HCT116 (cell line): Measurements from ENCODE around the gene PRCD. TPM values are rescaled to one million over a fixed set of nuclear protein-coding genes. Genes with fewer than 3 reads are reported as not detected.

Source experiments
- ATAC-seq: fragments of 200-7000 bp; cut with Tn5 transposase; 2 replicates; pipeline ENCODE4 v1.9.1; 2020; ENCODE audit warnings: mild to moderate bottlenecking, moderate library complexity
- BruUV-seq: library from RNA; stranded (reverse); fragments of 400-500 nt; replicated peaks from 2 replicates; lab custom pipeline; 2021; lab: Mats Ljungman, UMichigan
- CTCF ChIA-PET: fragments of 300-600 bp; sonication (Branson Sonifier 250); formaldehyde crosslinking; loops from one replicate; lab custom pipeline; 2021; ENCODE audit warnings: antibody characterized with exemption; lab: Charles Lee
- POLR2A ChIA-PET: fragments of 300-600, 350-600 bp; sonication (Branson Sonifier 250); formaldehyde crosslinking; loops from one replicate; lab custom pipeline; 2021; ENCODE audit warnings: antibody characterized with exemption; lab: Charles Lee
- RAD21 ChIA-PET, 2 experiments: fragments of 300-600 bp; sonication (Branson Sonifier 250); formaldehyde crosslinking; loops; one replicate each; lab custom pipeline; 2023; ENCODE audit warnings: low total read pairs in 2 of 2; ENCODE audit not compliant: uncharacterized antibody in 2 of 2, unreplicated experiment in 2 of 2, low non-redundant PET in 1 of 2; lab: Charles Lee
- DNase-seq: peaks from one replicate; pipeline ENCODE4 v3.0.0-alpha.2; 2010; ENCODE audit warnings: low read depth, low spot score
- H2AFZ ChIP-seq: fragments of 200-600 bp; shearing (Covaris generic), sonication (generic); 2 replicates; pipeline ENCODE4 v1.6.1; 2017; ENCODE audit warnings: low read depth, mixed run types, mixed read lengths, antibody characterized with exemption, low read length; ENCODE audit not compliant: poor library complexity, severe bottlenecking
- H3K27ac ChIP-seq: 2 replicates; pipeline ENCODE4 v1.5.1; 2012; ENCODE audit warnings: low read depth, low read length
- H3K27me3 ChIP-seq: fragments of 200-600 bp; sonication (generic); 2 replicates; pipeline ENCODE4 v1.6.1; 2016; ENCODE audit warnings: mixed run types, low read length, mixed read lengths; ENCODE audit not compliant: insufficient read depth
- H3K36me3 ChIP-seq, 2 experiments: fragments of 200-500 bp in 1 of 2; fragments of 200-600 bp in 1 of 2; sonication (Bioruptor generic) in 1 of 2; sonication (generic) in 1 of 2; 2 replicates each; pipeline versions ENCODE4 v1.5.1 to v1.6.1; 2014 to 2016; ENCODE audit warnings: low read length in 2 of 2, inconsistent platforms in 1 of 2, mixed read lengths in 1 of 2, mixed run types in 1 of 2; ENCODE audit not compliant: insufficient read depth in 2 of 2, control insufficient read depth in 1 of 2
- H3K4me1 ChIP-seq, 2 experiments: fragments of 200-600 bp in 1 of 2; sonication (generic) in 1 of 2; 2 replicates each; pipeline versions ENCODE4 v1.5.1 to v1.6.1; 2012 to 2017; ENCODE audit warnings: low read length in 2 of 2, inconsistent platforms in 1 of 2, mild to moderate bottlenecking in 1 of 2, mixed read lengths in 1 of 2, mixed run types in 1 of 2, moderate library complexity in 1 of 2; ENCODE audit not compliant: insufficient read depth in 2 of 2, control insufficient read depth in 1 of 2
- H3K4me2 ChIP-seq: fragments of 200-600 bp; sonication (generic); 2 replicates; pipeline ENCODE4 v1.6.1; 2017; ENCODE audit warnings: mixed run types, low read length, mixed read lengths
- H3K4me3 ChIP-seq, 2 experiments: fragments of 200-600 bp in 1 of 2; sonication (generic) in 1 of 2; replicated peaks in 1 of 2; 2 replicates each; pipeline ENCODE4 v1.5.1; 2011 to 2016; ENCODE audit warnings: low read length in 2 of 2, control low read depth in 1 of 2, low read depth in 1 of 2, mild to moderate bottlenecking in 1 of 2, mixed read lengths in 1 of 2, mixed run types in 1 of 2
- H3K79me2 ChIP-seq: fragments of 200-600 bp; sonication (generic); 2 replicates; pipeline ENCODE4 v1.6.1; 2017; ENCODE audit warnings: mild to moderate bottlenecking, mixed run types, low read length, moderate library complexity, mixed read lengths; ENCODE audit not compliant: insufficient read depth
- H3K9ac ChIP-seq: fragments of 200-600 bp; sonication (generic); 2 replicates; pipeline ENCODE4 v1.6.1; 2016; ENCODE audit warnings: low read length, mixed read lengths
- H3K9me2 ChIP-seq: fragments of 200-600 bp; sonication (generic), shearing (Covaris generic); 2 replicates; pipeline ENCODE4 v1.6.1; 2017; ENCODE audit warnings: mixed run types, mild to moderate bottlenecking, moderate library complexity; ENCODE audit not compliant: insufficient read depth
- H3K9me3 ChIP-seq, 2 experiments: fragments of 200-500 bp in 1 of 2; fragments of 200-600 bp in 1 of 2; sonication (Bioruptor generic) in 1 of 2; sonication (generic) in 1 of 2; 2 replicates each; pipeline ENCODE4 v1.6.1; 2014 to 2017; ENCODE audit warnings: low read length in 2 of 2, mixed read lengths in 2 of 2, inconsistent platforms in 1 of 2, low read depth in 1 of 2, mild to moderate bottlenecking in 1 of 2, mixed run types in 1 of 2, moderate library complexity in 1 of 2; ENCODE audit not compliant: control insufficient read depth in 1 of 2, insufficient read depth in 1 of 2
- H4K20me1 ChIP-seq: fragments of 200-600 bp; sonication (generic), shearing (Covaris generic); 2 replicates; pipeline ENCODE4 v1.6.1; 2017; ENCODE audit warnings: mixed run types, mild to moderate bottlenecking, moderate library complexity; ENCODE audit not compliant: insufficient read depth
- CBX3 ChIP-seq: IDR thresholded peaks from 2 replicates; pipeline ENCODE4 v1.6.1; 2012; ENCODE audit warnings: low read depth
- CEBPB ChIP-seq: IDR thresholded peaks from 2 replicates; pipeline ENCODE4 v1.6.1; 2012; ENCODE audit warnings: low read depth
- EGR1 ChIP-seq: IDR thresholded peaks from 2 replicates; pipeline ENCODE4 v1.6.1; 2012; ENCODE audit warnings: low read depth
- ELF1 ChIP-seq: IDR thresholded peaks from 2 replicates; pipeline ENCODE4 v1.6.1; 2012; ENCODE audit warnings: low read depth, borderline replicate concordance
- EZH2phosphoT487 ChIP-seq: fragments of 200-600 bp; IDR thresholded peaks from 2 replicates; pipeline ENCODE4 v1.6.1; 2018; ENCODE audit warnings: antibody characterized with exemption, borderline replicate concordance
- FOSL1 ChIP-seq: IDR thresholded peaks from 2 replicates; pipeline ENCODE4 v1.6.1; 2012; ENCODE audit warnings: low read depth
- JUND ChIP-seq: IDR thresholded peaks from 2 replicates; pipeline ENCODE4 v1.6.1; 2012
- POLR2A ChIP-seq: IDR thresholded peaks from 2 replicates; pipeline ENCODE4 v1.7.0; 2011; ENCODE audit warnings: borderline replicate concordance; ENCODE audit not compliant: insufficient read depth, insufficient read length; ENCODE audit errors: extremely low read depth
- RAD21 ChIP-seq: IDR thresholded peaks from 2 replicates; pipeline ENCODE4 v1.6.1; 2012; ENCODE audit warnings: low read depth, mild to moderate bottlenecking
- SIN3A ChIP-seq: IDR thresholded peaks from 2 replicates; pipeline ENCODE4 v1.6.1; 2012; ENCODE audit warnings: low read depth
- SP1 ChIP-seq: IDR thresholded peaks from 2 replicates; pipeline ENCODE4 v1.6.1; 2012; ENCODE audit warnings: low read depth
- TCF7L2 ChIP-seq: IDR thresholded peaks from 2 replicates; pipeline ENCODE4 v1.7.0; 2011; ENCODE audit warnings: borderline replicate concordance, inconsistent platforms; ENCODE audit not compliant: insufficient read depth, insufficient read length; ENCODE audit errors: extremely low read depth
- YY1 ChIP-seq: IDR thresholded peaks from 2 replicates; pipeline ENCODE4 v1.6.1; 2011; ENCODE audit warnings: low read length, low read depth, moderate library complexity, mild to moderate bottlenecking; ENCODE audit not compliant: insufficient replicate concordance; ENCODE audit errors: extremely low read depth
- ZFX ChIP-seq: fragments of 450-650 bp; IDR thresholded peaks from 2 replicates; pipeline ENCODE4 v1.6.1; 2017
- ZNF274 ChIP-seq: fragments of 200-500 bp; sonication (Bioruptor generic); IDR thresholded peaks from 2 replicates; pipeline ENCODE4 v1.6.1; 2014; ENCODE audit warnings: mild to moderate bottlenecking, low read depth, low read length, inconsistent platforms
- intact Hi-C: fragments of 100-400 bp; cut with micrococcal nuclease; formaldehyde crosslinking; loops from 2 replicates; pipeline ENCODE4 v1.10.0; 2022
- total RNA-seq: library from RNA; stranded (reverse); gene quantifications from one replicate; pipeline ENCODE4 v1.2.1, GENCODE V29; 2021; ENCODE audit not compliant: unreplicated experiment
- TF ChIP-seq, protein P1 (sequence below): IDR thresholded peaks from 2 replicates; pipeline ENCODE4 v1.6.1; 2011; ENCODE audit warnings: mild to moderate bottlenecking, low read length, moderate library complexity; ENCODE audit not compliant: insufficient replicate concordance; ENCODE audit errors: extremely low read depth
- TF ChIP-seq, protein P2 (sequence below): IDR thresholded peaks from 2 replicates; pipeline ENCODE4 v1.6.1; 2012; ENCODE audit warnings: low read depth
- TF ChIP-seq, protein P3 (sequence below): IDR thresholded peaks from 2 replicates; pipeline ENCODE4 v1.6.1; 2012
- TF ChIP-seq, protein P4 (sequence below), 3 experiments: fragments of 200-600 bp in 1 of 3; sonication (generic) in 1 of 3; IDR thresholded peaks in 2 of 3; conservative IDR thresholded peaks in 1 of 3; 2 replicates each; pipeline ENCODE4 v1.5.1; 2012 to 2017; ENCODE audit warnings: low read depth in 2 of 3, low read length in 2 of 3, antibody characterized with exemption in 1 of 3, borderline replicate concordance in 1 of 3, control low read depth in 1 of 3, mild to moderate bottlenecking in 1 of 3, mixed read lengths in 1 of 3, mixed run types in 1 of 3, moderate library complexity in 1 of 3; ENCODE audit not compliant: insufficient read depth in 1 of 3
- TF ChIP-seq, protein P5 (sequence below): IDR thresholded peaks from 2 replicates; pipeline ENCODE4 v1.6.1; 2012

Gene PRCD
- total RNA-seq, 1 experiment from 2014 or later: not detected

DNA sequence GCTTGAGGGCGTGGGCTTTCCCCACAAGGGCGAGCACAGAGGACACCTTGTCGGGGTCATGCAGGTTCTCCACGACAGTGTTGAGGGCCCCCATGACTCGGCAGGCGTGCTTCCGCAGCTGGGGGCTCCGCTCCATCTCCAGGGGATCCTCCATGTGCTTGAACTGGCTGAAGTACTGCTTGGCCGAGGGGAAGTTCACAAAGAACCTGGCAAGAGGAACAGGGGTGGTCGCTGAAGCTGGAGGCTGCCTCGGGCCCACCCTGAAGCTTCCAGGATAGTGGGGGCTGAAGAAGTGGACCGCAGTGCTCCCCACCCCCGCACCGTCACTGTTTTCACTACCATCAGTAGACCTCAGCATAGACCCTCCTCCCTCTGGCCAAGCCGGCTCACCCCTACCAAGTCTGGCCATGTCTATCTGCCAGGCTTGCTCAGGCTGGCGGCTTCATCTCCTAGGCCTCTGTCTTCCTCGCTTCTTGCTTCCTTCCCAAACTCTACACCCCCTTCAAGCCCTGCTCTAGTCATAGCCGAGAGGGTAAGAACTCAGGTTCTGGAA is 8.3 kb upstream of the PRCD start:
- Histone ChIP-seq H3K9ac (no peak overlapping the region), H3K9me2 (no peaks in the 10 kb centered on the region), H3K27ac (no peak overlapping the region), H2AFZ (no peak overlapping the region), H3K4me1 (peaks cover 10 to 21% of the 10 kb centered on the region in 2 experiments; a peak in 3 of 4 replicates), H3K36me3 (no peaks in the 10 kb centered on the region), H3K79me2 (no peaks in the 10 kb centered on the region), H3K4me3 (no peak overlapping the region), H4K20me1 (no peaks in the 10 kb centered on the region), H3K9me3 (no peaks in the 10 kb centered on the region), H3K4me2 (no peak overlapping the region), H3K27me3 (no peaks in the 10 kb centered on the region)
- ATAC-seq: no peak
- intact Hi-C loops: no loop called here
- BruUV-seq: no TSS peak
- CTCF ChIA-PET: no interaction called here
- RAD21 ChIA-PET: no interaction called here
- POLR2A ChIA-PET: no interaction called here
- TF ChIP-seq EZH2phosphoT487 (no peak), YY1 (no peak), JUND (no peak), RAD21 (no peak), TCF7L2 (no peak), ZNF274 (no peak), ELF1 (no peak), POLR2A (no peak), FOSL1 (no peak), SIN3A (no peak), SP1 (no peak), EGR1 (no peak), ZFX (no peak), CBX3 (no peak), CEBPB (no peak)
- TF ChIP-seq, protein P1, sequence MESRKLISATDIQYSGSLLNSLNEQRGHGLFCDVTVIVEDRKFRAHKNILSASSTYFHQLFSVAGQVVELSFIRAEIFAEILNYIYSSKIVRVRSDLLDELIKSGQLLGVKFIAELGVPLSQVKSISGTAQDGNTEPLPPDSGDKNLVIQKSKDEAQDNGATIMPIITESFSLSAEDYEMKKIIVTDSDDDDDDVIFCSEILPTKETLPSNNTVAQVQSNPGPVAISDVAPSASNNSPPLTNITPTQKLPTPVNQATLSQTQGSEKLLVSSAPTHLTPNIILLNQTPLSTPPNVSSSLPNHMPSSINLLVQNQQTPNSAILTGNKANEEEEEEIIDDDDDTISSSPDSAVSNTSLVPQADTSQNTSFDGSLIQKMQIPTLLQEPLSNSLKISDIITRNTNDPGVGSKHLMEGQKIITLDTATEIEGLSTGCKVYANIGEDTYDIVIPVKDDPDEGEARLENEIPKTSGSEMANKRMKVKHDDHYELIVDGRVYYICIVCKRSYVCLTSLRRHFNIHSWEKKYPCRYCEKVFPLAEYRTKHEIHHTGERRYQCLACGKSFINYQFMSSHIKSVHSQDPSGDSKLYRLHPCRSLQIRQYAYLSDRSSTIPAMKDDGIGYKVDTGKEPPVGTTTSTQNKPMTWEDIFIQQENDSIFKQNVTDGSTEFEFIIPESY: no peak
- TF ChIP-seq, protein P2, sequence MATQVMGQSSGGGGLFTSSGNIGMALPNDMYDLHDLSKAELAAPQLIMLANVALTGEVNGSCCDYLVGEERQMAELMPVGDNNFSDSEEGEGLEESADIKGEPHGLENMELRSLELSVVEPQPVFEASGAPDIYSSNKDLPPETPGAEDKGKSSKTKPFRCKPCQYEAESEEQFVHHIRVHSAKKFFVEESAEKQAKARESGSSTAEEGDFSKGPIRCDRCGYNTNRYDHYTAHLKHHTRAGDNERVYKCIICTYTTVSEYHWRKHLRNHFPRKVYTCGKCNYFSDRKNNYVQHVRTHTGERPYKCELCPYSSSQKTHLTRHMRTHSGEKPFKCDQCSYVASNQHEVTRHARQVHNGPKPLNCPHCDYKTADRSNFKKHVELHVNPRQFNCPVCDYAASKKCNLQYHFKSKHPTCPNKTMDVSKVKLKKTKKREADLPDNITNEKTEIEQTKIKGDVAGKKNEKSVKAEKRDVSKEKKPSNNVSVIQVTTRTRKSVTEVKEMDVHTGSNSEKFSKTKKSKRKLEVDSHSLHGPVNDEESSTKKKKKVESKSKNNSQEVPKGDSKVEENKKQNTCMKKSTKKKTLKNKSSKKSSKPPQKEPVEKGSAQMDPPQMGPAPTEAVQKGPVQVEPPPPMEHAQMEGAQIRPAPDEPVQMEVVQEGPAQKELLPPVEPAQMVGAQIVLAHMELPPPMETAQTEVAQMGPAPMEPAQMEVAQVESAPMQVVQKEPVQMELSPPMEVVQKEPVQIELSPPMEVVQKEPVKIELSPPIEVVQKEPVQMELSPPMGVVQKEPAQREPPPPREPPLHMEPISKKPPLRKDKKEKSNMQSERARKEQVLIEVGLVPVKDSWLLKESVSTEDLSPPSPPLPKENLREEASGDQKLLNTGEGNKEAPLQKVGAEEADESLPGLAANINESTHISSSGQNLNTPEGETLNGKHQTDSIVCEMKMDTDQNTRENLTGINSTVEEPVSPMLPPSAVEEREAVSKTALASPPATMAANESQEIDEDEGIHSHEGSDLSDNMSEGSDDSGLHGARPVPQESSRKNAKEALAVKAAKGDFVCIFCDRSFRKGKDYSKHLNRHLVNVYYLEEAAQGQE: no peak
- TF ChIP-seq, protein P3, sequence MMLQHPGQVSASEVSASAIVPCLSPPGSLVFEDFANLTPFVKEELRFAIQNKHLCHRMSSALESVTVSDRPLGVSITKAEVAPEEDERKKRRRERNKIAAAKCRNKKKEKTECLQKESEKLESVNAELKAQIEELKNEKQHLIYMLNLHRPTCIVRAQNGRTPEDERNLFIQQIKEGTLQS: no peak
- TF ChIP-seq, protein P4, sequence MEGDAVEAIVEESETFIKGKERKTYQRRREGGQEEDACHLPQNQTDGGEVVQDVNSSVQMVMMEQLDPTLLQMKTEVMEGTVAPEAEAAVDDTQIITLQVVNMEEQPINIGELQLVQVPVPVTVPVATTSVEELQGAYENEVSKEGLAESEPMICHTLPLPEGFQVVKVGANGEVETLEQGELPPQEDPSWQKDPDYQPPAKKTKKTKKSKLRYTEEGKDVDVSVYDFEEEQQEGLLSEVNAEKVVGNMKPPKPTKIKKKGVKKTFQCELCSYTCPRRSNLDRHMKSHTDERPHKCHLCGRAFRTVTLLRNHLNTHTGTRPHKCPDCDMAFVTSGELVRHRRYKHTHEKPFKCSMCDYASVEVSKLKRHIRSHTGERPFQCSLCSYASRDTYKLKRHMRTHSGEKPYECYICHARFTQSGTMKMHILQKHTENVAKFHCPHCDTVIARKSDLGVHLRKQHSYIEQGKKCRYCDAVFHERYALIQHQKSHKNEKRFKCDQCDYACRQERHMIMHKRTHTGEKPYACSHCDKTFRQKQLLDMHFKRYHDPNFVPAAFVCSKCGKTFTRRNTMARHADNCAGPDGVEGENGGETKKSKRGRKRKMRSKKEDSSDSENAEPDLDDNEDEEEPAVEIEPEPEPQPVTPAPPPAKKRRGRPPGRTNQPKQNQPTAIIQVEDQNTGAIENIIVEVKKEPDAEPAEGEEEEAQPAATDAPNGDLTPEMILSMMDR (IDR thresholded peaks at IDR 0.05 in 2 of 3, conservative IDR thresholded peaks at IDR 0.05 in 1 of 3; ENCODE audit: borderline replicate concordance in 1 of 3, insufficient read depth in 1 of 3, low read depth in 2 of 3, low read length in 2 of 3): no peak
- TF ChIP-seq, protein P5, sequence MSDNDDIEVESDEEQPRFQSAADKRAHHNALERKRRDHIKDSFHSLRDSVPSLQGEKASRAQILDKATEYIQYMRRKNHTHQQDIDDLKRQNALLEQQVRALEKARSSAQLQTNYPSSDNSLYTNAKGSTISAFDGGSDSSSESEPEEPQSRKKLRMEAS: no peak
- no peak for DNase-seq
